Immature natural killer cell (primary cell): ENCODE measurements around the gene ARHGEF3. TPM values are rescaled to one million over a fixed set of nuclear protein-coding genes. Genes with fewer than 3 reads are reported as not detected.
A peak's percentile ranks its signal among the peaks of the same experiment; 100 is the strongest.
"Not testable (repeated sequence)": the region's sequence is repeated elsewhere in the genome, so short reads cannot be mapped to it uniquely, and the experiment has no call there.

Experiments
- DNase-seq, 3 donors: peaks; one replicate each; pipeline ENCODE4 v3.0.0; 2022; ENCODE audit warnings: mixed read lengths in 1 of 3
- H3K27ac Mint-ChIP-seq, 6 donors: one replicate each; pipeline ENCODE4 v1.8.0; 2020; ENCODE audit warnings: mixed read lengths in 6 of 6, mild to moderate bottlenecking in 5 of 6, inconsistent platforms in 4 of 6, moderate library complexity in 3 of 6
- H3K27me3 Mint-ChIP-seq, 3 donors: one replicate each; pipeline ENCODE4 v1.8.0; 2020 to 2021; ENCODE audit warnings: low read depth in 3 of 3, mild to moderate bottlenecking in 3 of 3, mixed read lengths in 3 of 3, moderate library complexity in 3 of 3, inconsistent platforms in 1 of 3
- H3K36me3 Mint-ChIP-seq, 3 donors: one replicate each; pipeline ENCODE4 v1.8.0; 2020; ENCODE audit warnings: mixed read lengths in 3 of 3, inconsistent platforms in 2 of 3, mild to moderate bottlenecking in 2 of 3
- H3K4me1 Mint-ChIP-seq, 2 donors: one replicate each; pipeline ENCODE4 v1.8.0; 2020; ENCODE audit warnings: inconsistent platforms in 2 of 2, mild to moderate bottlenecking in 2 of 2, mixed read lengths in 2 of 2, moderate library complexity in 1 of 2
- H3K4me3 Mint-ChIP-seq, 5 donors: one replicate each; pipeline ENCODE4 v1.8.0; 2020; ENCODE audit warnings: mild to moderate bottlenecking in 5 of 5, mixed read lengths in 5 of 5, inconsistent platforms in 3 of 5, moderate library complexity in 3 of 5
- H3K9me3 Mint-ChIP-seq, 6 donors: one replicate each; pipeline ENCODE4 v1.8.0; 2020; ENCODE audit warnings: mild to moderate bottlenecking in 6 of 6, mixed read lengths in 6 of 6, inconsistent platforms in 4 of 6, moderate library complexity in 3 of 6
- polyA plus RNA-seq, 3 donors: library from polyadenylated mRNA; unstranded; fragments of 300-500 nt; fragmentation: Illumina TruSeq; gene quantifications; one replicate each; pipeline ENCODE4 v1.2.3, GENCODE V29; 2021

The ARHGEF3 gene
- polyA plus RNA-seq, 3 donors from 2014 or later = 110 to 197 (median 136) TPM

GRCh38 chr3:56748663-56749231 is 53.0 kb downstream of the ARHGEF3 start:
- Mint-ChIP-seq H3K4me1 (peaks cover 74 to 98% of the 10 kb centered on the region in 2 donors), H3K27ac (peak overlapping the region; percentile 79 to 89 (median 84)), H3K4me3 (no peak overlapping the region), H3K9me3 (no peaks in the 10 kb centered on the region), H3K27me3 (peaks cover 2 to 10% (median 3%) of the 10 kb centered on the region in 3 donors), H3K36me3 (peaks cover 46 to 74% (median 49%) of the 10 kb centered on the region in 3 donors)
- no peak for DNase-seq

DNA sequence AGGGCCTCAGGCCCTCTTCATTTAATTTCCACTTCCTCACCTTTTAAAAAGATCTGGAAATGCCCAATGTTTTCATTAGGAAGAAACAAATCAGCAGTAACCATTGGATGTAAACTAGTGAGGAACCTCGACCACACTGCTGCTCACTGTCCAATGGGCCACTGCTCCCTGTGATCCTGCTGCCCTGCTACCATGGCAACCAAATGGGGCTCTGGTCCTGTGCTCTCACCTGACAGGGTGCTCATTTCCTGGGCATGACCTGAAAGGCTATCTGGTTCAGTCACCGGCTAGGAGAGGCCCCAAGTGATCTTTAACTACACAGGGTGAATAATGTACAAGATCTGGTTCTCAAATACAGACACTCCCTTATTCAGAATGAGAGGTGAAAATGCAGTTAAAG is 54.6 kb downstream of the ARHGEF3 start:
- Mint-ChIP-seq H3K36me3 (peaks cover 49 to 74% (median 52%) of the 10 kb centered on the region in 3 donors), H3K27ac (peak overlapping the region; percentile 60 to 86 (median 80)), H3K4me3 (no peak overlapping the region), H3K9me3 (no peaks in the 10 kb centered on the region), H3K27me3 (peaks cover 1 to 11% (median 2%) of the 10 kb centered on the region in 3 donors), H3K4me1 (peaks cover 72 to 98% of the 10 kb centered on the region in 2 donors)
- DNase-seq = no peak

- no peaks in the 10 kb centered on the region for H3K9me3 Mint-ChIP-seq
- H3K27me3 Mint-ChIP-seq = peaks cover 1 to 7% (median 2%) of the 10 kb centered on the region in 3 donors
- DNase-seq = no peak
- H3K27ac Mint-ChIP-seq = peak overlapping the region; percentile 56 to 89 (median 78)
- H3K4me1 Mint-ChIP-seq = peaks cover 62 to 88% of the 10 kb centered on the region in 2 donors
- peak overlapping the region in 3 of 5 donors; percentile 15 to 51 (median 37) for H3K4me3 Mint-ChIP-seq
- peaks cover 31 to 62% (median 32%) of the 10 kb centered on the region in 3 donors for H3K36me3 Mint-ChIP-seq
Measured at GRCh38 chr3:56744016-56744415, 57.7 kb downstream of the ARHGEF3 start.

DNA sequence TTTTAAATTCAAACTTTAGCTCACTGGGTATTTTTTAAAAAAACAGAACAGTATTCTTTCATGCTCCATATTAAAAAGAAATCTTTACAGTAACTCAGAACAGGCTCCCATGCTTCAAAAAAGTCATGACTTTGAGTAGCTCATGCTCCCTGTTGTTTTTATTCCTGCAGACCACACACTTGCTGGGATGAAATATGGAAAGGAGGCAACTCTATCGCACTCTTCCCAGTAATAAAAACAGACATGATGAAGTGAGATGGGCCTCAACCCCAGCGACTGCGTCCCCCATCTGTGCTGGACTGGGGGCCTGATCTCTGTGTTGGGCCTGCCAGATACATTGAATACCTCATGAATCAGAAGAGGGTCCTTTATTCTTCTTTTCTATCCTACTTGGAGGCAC is 58.9 kb downstream of the ARHGEF3 start:
- Mint-ChIP-seq H3K4me3 (no peak overlapping the region), H3K9me3 (no peaks in the 10 kb centered on the region), H3K27me3 (peaks cover 1 to 7% (median 2%) of the 10 kb centered on the region in 3 donors), H3K27ac (peak overlapping the region; percentile 60 to 89 (median 70)), H3K4me1 (peaks cover 56 to 86% of the 10 kb centered on the region in 2 donors), H3K36me3 (peaks cover 30 to 60% (median 32%) of the 10 kb centered on the region in 3 donors)
- no peak for DNase-seq

GRCh38 chr3:56739036-56739435 is 62.7 kb downstream of the ARHGEF3 start:
- H3K27me3 Mint-ChIP-seq = peaks cover under 1 to 12% (median 3%) of the 10 kb centered on the region in 3 donors
- peaks cover 63 to 82% of the 10 kb centered on the region in 2 donors for H3K4me1 Mint-ChIP-seq
- peaks cover 37 to 54% (median 39%) of the 10 kb centered on the region in 3 donors for H3K36me3 Mint-ChIP-seq
- peak overlapping the region in 4 of 6 donors; percentile 12 to 59 (median 54) for H3K27ac Mint-ChIP-seq
- no peaks in the 10 kb centered on the region for H3K9me3 Mint-ChIP-seq
- no peak overlapping the region for H3K4me3 Mint-ChIP-seq
- DNase-seq = no peak

DNA sequence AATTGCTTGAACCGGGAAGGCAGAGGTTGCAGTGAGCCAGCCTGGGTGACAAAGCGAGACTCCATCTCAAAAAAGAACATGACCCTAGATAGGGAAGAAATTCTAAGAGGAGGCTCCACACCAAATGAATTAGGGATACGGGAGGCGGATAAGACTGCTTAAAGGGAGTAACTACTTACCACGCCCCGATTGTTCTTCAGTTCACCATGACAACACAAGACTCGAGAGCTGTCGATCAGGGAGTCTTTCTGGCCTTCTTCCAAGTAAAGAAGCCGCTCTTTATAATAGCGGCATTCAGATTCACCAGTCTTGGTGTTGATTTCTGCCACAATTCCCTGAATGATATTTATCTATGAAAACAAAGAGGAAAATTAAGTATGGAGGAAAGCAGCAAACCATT is 64.7 kb downstream of the ARHGEF3 start:
- Mint-ChIP-seq H3K27ac (peak overlapping the region; percentile 40 to 97 (median 76)), H3K4me1 (peaks cover 59 to 78% of the 10 kb centered on the region in 2 donors), H3K36me3 (peaks cover 30 to 49% (median 35%) of the 10 kb centered on the region in 3 donors)

GRCh38 chr3:56732109-56732508 is 69.6 kb downstream of the ARHGEF3 start:
- H3K9me3 Mint-ChIP-seq = no peaks in the 10 kb centered on the region
- peak overlapping the region; percentile 91 to 98 (median 96) for H3K27ac Mint-ChIP-seq
- H3K36me3 Mint-ChIP-seq = peaks cover 53 to 69% (median 56%) of the 10 kb centered on the region in 3 donors
- peak overlapping the region; percentile 67 to 81 (median 74) for H3K4me3 Mint-ChIP-seq
- H3K4me1 Mint-ChIP-seq = peaks cover 78 to 89% of the 10 kb centered on the region in 2 donors
- no peak for DNase-seq
- peaks cover 10 to 26% (median 10%) of the 10 kb centered on the region in 3 donors for H3K27me3 Mint-ChIP-seq

More for the DNA sequence above, 64.7 kb downstream of the ARHGEF3 start:
- no peak overlapping the region for H3K4me3 Mint-ChIP-seq
- peaks cover 10 to 20% (median 10%) of the 10 kb centered on the region in 3 donors for H3K27me3 Mint-ChIP-seq
- DNase-seq = no peak
- H3K9me3 Mint-ChIP-seq = no peaks in the 10 kb centered on the region

DNA sequence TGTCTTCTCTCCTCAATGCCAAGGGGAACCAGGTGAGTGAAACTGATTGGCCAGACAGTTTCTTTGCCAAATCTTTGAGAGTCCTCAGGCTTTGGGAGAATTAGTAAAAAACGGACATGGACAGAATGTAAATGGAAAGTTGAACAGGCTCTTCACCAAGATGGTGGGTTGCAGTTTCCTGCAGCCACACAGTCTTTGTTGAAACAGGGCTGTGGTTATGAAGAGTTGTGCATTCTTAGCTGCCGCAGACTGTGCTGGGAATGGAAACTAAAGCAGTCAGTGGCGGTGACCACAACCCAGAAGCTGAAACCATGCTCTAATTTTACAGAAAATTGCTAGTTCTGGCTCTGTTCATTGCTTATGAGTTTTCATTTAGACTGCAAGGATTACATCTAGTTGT is 76.6 kb downstream of the ARHGEF3 start:
- Mint-ChIP-seq H3K9me3 (no peaks in the 10 kb centered on the region), H3K27me3 (peaks cover 0 to 29% (median 26%) of the 10 kb centered on the region in 3 donors), H3K36me3 (peaks cover 60 to 68% (median 65%) of the 10 kb centered on the region in 3 donors), H3K4me3 (peak overlapping the region; percentile 63 to 90 (median 86)), H3K4me1 (peaks cover 82 to 94% of the 10 kb centered on the region in 2 donors), H3K27ac (peak overlapping the region; percentile 91 to 98 (median 94))
- DNase-seq = peak; percentile 77 to 85 (median 84)

DNA sequence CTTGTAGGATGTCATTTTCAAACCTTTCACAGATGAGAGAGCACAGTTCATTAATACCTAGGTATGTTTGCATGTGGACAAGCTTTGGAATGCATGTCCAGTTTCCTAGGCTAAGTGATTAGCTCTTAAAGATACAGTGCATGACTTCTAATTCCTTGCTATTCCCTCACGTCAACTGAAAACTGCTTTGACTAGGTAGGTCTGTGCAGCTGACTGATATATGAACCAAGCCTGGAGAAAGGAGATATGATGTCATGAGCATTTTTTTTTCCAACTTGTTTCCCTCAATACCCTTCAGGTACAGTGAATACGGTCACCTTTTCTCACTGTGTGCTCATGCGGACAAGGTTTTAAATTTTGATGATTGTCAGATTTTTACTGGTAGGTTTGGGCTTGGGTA is 77.1 kb downstream of the ARHGEF3 start:
- Mint-ChIP-seq H3K9me3 (no peaks in the 10 kb centered on the region), H3K27ac (peak overlapping the region; percentile 91 to 98 (median 94)), H3K4me1 (peaks cover 84 to 94% of the 10 kb centered on the region in 2 donors), H3K4me3 (peak overlapping the region; percentile 63 to 90 (median 86)), H3K27me3 (peaks cover 1 to 32% (median 31%) of the 10 kb centered on the region in 3 donors), H3K36me3 (peaks cover 56 to 70% (median 66%) of the 10 kb centered on the region in 3 donors)
- no peak for DNase-seq

DNA sequence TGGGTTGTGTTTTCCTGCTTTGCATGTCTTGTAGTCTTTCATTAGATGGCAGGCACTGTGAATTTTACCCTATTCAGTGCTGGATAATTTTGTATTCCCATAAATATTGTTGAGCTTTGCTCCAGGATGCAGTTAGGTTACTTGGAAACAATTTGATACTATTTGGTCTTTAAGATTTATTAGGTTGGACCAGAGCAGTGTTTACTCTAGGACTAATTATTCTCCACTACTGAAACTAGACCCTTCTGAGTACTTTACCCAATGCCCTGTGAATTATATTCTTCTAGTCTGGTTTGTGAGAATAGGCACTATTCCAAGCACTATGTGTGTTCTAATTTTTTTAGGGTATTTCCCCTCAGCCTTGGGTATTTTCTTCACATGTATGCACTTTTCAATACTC is 80.9 kb downstream of the ARHGEF3 start:
- Mint-ChIP-seq H3K27ac (peak overlapping the region; percentile 40 to 88 (median 77)), H3K9me3 (no peaks in the 10 kb centered on the region), H3K36me3 (peaks cover 28 to 46% (median 36%) of the 10 kb centered on the region in 3 donors), H3K4me1 (peaks cover 64 to 78% of the 10 kb centered on the region in 2 donors), H3K27me3 (peaks cover 6 to 53% (median 48%) of the 10 kb centered on the region in 3 donors), H3K4me3 (peak overlapping the region in 3 of 5 donors; percentile 8 to 48 (median 41))
- no peak for DNase-seq

- not testable (repeated sequence) for DNase-seq, H3K9me3 Mint-ChIP-seq, H3K27ac Mint-ChIP-seq, H3K4me3 Mint-ChIP-seq
- peaks cover 17 to 32% (median 21%) of the 10 kb centered on the region in 3 donors for H3K36me3 Mint-ChIP-seq
- H3K27me3 Mint-ChIP-seq = peaks cover 6 to 43% (median 40%) of the 10 kb centered on the region in 3 donors
- H3K4me1 Mint-ChIP-seq = peaks cover 45 to 58% of the 10 kb centered on the region in 2 donors
Measured at GRCh38 chr3:56718809-56719208, 82.9 kb downstream of the ARHGEF3 start.

GRCh38 chr3:56711344-56711743 is 90.4 kb downstream of the ARHGEF3 start:
- Mint-ChIP-seq H3K27me3 (peaks cover 0 to 10% (median 4%) of the 10 kb centered on the region in 3 donors), H3K9me3 (no peaks in the 10 kb centered on the region), H3K36me3 (no peaks in the 10 kb centered on the region), H3K27ac (peak overlapping the region in 1 of 6 donors; percentile 7), H3K4me3 (no peak overlapping the region), H3K4me1 (peaks cover 12 to 19% of the 10 kb centered on the region in 2 donors)
- no peak for DNase-seq

DNA sequence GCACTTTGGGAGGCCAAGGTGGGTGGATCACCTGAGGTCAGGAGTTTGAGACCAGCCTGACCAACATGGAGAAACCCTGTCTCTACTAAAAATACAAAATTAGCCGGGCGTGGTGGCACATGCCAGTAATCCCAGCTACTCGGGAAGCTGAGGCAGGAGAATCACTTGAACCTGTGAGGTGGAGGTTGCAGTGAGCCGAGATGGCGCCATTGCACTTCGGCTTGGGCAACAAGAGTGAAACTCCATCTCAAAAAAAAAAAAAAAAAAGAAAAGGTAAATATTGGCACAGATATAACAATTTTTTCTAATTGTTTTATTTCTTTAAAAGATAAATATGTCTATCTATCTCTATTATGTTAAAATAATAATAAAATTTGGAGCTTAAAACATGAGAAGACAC is 94.3 kb downstream of the ARHGEF3 start:
- H3K36me3 Mint-ChIP-seq, H3K4me3 Mint-ChIP-seq, H3K9me3 Mint-ChIP-seq, H3K27ac Mint-ChIP-seq, H3K27me3 Mint-ChIP-seq: not testable (repeated sequence)
- DNase-seq = peak in 1 of 3 donors; percentile 35
- peaks cover 33 to 45% of the 10 kb centered on the region in 2 donors for H3K4me1 Mint-ChIP-seq

DNA sequence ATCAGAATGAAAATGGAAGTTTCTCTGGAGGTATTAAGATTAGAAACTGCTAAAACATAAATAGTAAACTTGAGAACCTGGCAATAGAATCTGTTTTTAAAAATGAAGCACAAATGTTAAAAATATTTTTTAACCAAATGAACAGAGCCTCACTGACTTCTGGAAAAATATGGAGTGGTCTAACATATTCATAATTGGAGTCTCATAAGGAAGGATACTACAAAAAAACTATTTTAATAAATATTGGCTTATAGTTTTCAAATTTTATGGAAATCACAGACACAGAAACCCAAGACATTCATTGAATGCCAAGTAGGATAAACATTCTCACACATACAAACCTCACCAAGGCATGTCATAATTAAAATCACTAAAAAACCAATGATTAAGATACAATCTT is 95.1 kb downstream of the ARHGEF3 start:
- H3K27me3 Mint-ChIP-seq = peaks cover 0 to 1% (median 0%) of the 10 kb centered on the region in 3 donors
- peaks cover 33 to 44% of the 10 kb centered on the region in 2 donors for H3K4me1 Mint-ChIP-seq
- no peak overlapping the region for H3K27ac Mint-ChIP-seq
- H3K36me3 Mint-ChIP-seq = no peaks in the 10 kb centered on the region
- no peak overlapping the region for H3K4me3 Mint-ChIP-seq
- no peak for DNase-seq
- H3K9me3 Mint-ChIP-seq = no peaks in the 10 kb centered on the region
